Measurements from ENCODE around the gene CFAP161.
"Not testable (repeated sequence)": the region's sequence is repeated elsewhere in the genome, so short reads cannot be mapped to it uniquely, and the experiment has no call there.

The CFAP161 gene

GRCh38 chr15:81157195-81157938, 23.3 kb downstream of the CFAP161 start:
- in situ Hi-C loops (cut with HindIII; ENCODE audit: low sequenced_read_pairs), result no loop called here

- in situ Hi-C loops (cut with HindIII; ENCODE audit: low sequenced_read_pairs), result no loop called here
Measured at GRCh38 chr15:81157939-81158223, 23.8 kb downstream of the CFAP161 start.

GRCh38 chr15:81158561-81158960, 24.5 kb downstream of the CFAP161 start:
- in situ Hi-C loops (cut with HindIII; ENCODE audit: low sequenced_read_pairs), result not testable (repeated sequence)

GRCh38 chr15:81160312-81161159, 26.5 kb downstream of the CFAP161 start:
- in situ Hi-C loops (cut with HindIII; ENCODE audit: low sequenced_read_pairs), result no loop called here

- in situ Hi-C loops (cut with HindIII; ENCODE audit: low sequenced_read_pairs), result no loop called here
Measured at GRCh38 chr15:81161160-81161673, 27.1 kb downstream of the CFAP161 start.

- in situ Hi-C loops (cut with HindIII; ENCODE audit: low sequenced_read_pairs), result no loop called here
Measured at GRCh38 chr15:81161851-81162250, 27.8 kb downstream of the CFAP161 start.

- in situ Hi-C loops (cut with HindIII; ENCODE audit: low sequenced_read_pairs), result no loop called here
Measured at GRCh38 chr15:81163961-81164800, 30.1 kb downstream of the CFAP161 start.

- in situ Hi-C loops (cut with HindIII; ENCODE audit: low sequenced_read_pairs), result no loop called here
Measured at GRCh38 chr15:81165535-81165934, 31.5 kb downstream of the CFAP161 start.

GRCh38 chr15:81166636-81167305, 32.7 kb downstream of the CFAP161 start:
- in situ Hi-C loops (cut with HindIII; ENCODE audit: low sequenced_read_pairs), result no loop called here

- in situ Hi-C loops (cut with HindIII; ENCODE audit: low sequenced_read_pairs), result no loop called here
Measured at GRCh38 chr15:81168131-81168526, 34.1 kb downstream of the CFAP161 start.

GRCh38 chr15:81168644-81169043, 34.6 kb downstream of the CFAP161 start:
- in situ Hi-C loops (cut with HindIII; ENCODE audit: low sequenced_read_pairs), result no loop called here

GRCh38 chr15:81170511-81170910, 36.4 kb downstream of the CFAP161 start:
- in situ Hi-C loops (cut with HindIII; ENCODE audit: low sequenced_read_pairs), result loop anchor here (10.0 kb wide), 2 partner anchors 64 to 604 kb away; no protein-coding TSS in a partner anchor

- in situ Hi-C loops (cut with HindIII; ENCODE audit: low sequenced_read_pairs), result loop anchor here (10.0 kb wide), 2 partner anchors 64 to 604 kb away; no protein-coding TSS in a partner anchor
Measured at GRCh38 chr15:81171286-81171685, 37.2 kb downstream of the CFAP161 start.

- in situ Hi-C loops (cut with HindIII; ENCODE audit: low sequenced_read_pairs), result loop anchor here (10.0 kb wide), 2 partner anchors 61 to 601 kb away; no protein-coding TSS in a partner anchor
Measured at GRCh38 chr15:81174125-81174791, 40.2 kb downstream of the CFAP161 start.

- in situ Hi-C loops (cut with HindIII; ENCODE audit: low sequenced_read_pairs), result loop anchor here (5.0 to 10.0 kb wide), 3 partner anchors 60 to 600 kb away; no protein-coding TSS in a partner anchor
Measured at GRCh38 chr15:81174792-81175327, 40.8 kb downstream of the CFAP161 start.

GRCh38 chr15:81175496-81175895, 41.4 kb downstream of the CFAP161 start:
- in situ Hi-C loops (cut with HindIII; ENCODE audit: low sequenced_read_pairs), result loop anchor here (5.0 to 10.0 kb wide), 3 partner anchors 59 to 599 kb away; no protein-coding TSS in a partner anchor

GRCh38 chr15:81176291-81176893, 42.3 kb downstream of the CFAP161 start:
- in situ Hi-C loops (cut with HindIII; ENCODE audit: low sequenced_read_pairs), result loop anchor here (5.0 to 10.0 kb wide), 3 partner anchors 58 to 598 kb away; no protein-coding TSS in a partner anchor

GRCh38 chr15:81178365-81178764, 44.3 kb downstream of the CFAP161 start:
- in situ Hi-C loops (cut with HindIII; ENCODE audit: low sequenced_read_pairs), result loop anchor here (5.0 to 10.0 kb wide), 3 partner anchors 56 to 596 kb away; no protein-coding TSS in a partner anchor

GRCh38 chr15:81181220-81181619, 47.1 kb downstream of the CFAP161 start:
- in situ Hi-C loops (cut with HindIII; ENCODE audit: low sequenced_read_pairs), result no loop called here

All from endothelial cell of hepatic sinusoid (primary cell).